ENCODE data around the gene NXPH4.

DNA sequence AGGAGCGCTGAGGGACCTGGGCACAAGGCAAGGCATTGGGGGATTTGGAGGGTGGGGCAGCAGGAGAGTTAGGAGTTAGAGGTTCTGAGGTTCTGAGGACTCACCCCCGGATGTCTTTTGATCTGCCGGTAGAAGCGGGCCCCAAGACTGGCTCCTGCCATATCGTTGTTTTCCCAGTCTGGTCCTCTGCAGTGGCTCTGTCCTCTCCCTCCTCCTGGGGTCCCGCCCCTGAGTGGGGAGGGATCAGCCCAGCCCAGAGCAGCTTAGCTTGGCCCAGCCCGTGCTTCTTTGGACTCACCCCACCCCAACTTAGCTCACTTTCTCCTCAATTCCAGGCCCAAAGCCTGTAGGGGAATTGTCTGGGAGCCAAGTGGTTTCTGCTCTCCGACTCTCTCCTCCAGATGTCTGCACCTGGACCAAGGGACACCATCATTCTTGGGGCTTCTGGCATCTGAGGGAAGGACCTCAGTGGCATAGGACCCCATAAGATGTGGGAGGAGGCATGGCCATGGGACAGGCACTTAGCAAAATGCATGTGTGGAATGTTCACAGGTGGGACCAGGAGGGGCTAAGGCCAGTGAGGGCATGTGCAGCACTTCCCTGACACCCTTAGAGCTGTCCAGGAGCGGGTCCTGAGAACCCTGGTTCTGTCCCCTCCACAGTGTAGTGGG is 20.5 kb downstream of the NXPH4 start:
- TF ChIP-seq EZH2 (IDR thresholded peaks at IDR 0.05) = no peak
- no peak; the same call in 1 of the 2 replicates for TF ChIP-seq POLR2AphosphoS5 (IDR thresholded peaks at IDR 0.05; ENCODE audit: borderline replicate concordance, low read depth, low read length)
- TF ChIP-seq FOXP2 (optimal IDR thresholded peaks at IDR 0.05; ENCODE audit: control extremely low read depth, extremely low read length, insufficient read depth) = no peak

All from SK-N-MC (cell line).